Activated CD8-positive, alpha-beta memory T cell treated with anti-CD3 and anti-CD28 coated beads, Interleukin-2, amount 50 U/mL, for 4 hours (primary cell): ENCODE results near the gene IL17RD.
A peak's percentile ranks its signal among the peaks of the same experiment; 100 is the strongest.

Experiments used
- DNase-seq: peaks from one replicate; pipeline ENCODE4 v3.0.0-alpha.2; 2020

The IL17RD gene

GRCh38 chr3:57164657-57165573 is at the start of gene IL17RD:
IL17RD (minus strand) TSS chr3:57165353; CDS start chr3:57165286, 67 bp downstream.
- peak; percentile 52 for DNase-seq

GRCh38 chr3:57206423-57206822 is 41.3 kb upstream of the IL17RD start:
- DNase-seq = no peak

- no peak for DNase-seq
Observed at GRCh38 chr3:57199895-57200297, 34.7 kb upstream of the IL17RD start, which contains the start of gene HESX1. HESX1 (minus strand) TSS chr3:57199978; CDS start chr3:57199918, 60 bp downstream.

GRCh38 chr3:57194641-57195040 is 29.5 kb upstream of the IL17RD start:
- DNase-seq = no peak

- DNase-seq = no peak
Observed at GRCh38 chr3:57192028-57192427, 26.9 kb upstream of the IL17RD start.

GRCh38 chr3:57184526-57184925 is 19.4 kb upstream of the IL17RD start:
- DNase-seq = no peak

- DNase-seq = no peak
Observed at GRCh38 chr3:57179580-57180410, 14.6 kb upstream of the IL17RD start.

- no peak for DNase-seq
Observed at GRCh38 chr3:57176045-57176444, 10.9 kb upstream of the IL17RD start.

- DNase-seq = no peak
Observed at GRCh38 chr3:57173687-57174086, 8.5 kb upstream of the IL17RD start.

- DNase-seq = no peak
Observed at GRCh38 chr3:57170946-57171345, 5.8 kb upstream of the IL17RD start.

GRCh38 chr3:57169872-57170623 is 4.9 kb upstream of the IL17RD start:
- DNase-seq = peak; percentile 67

GRCh38 chr3:57169108-57169507 is 4.0 kb upstream of the IL17RD start:
- DNase-seq = no peak

GRCh38 chr3:57168151-57168550 is 3.0 kb upstream of the IL17RD start:
- no peak for DNase-seq

GRCh38 chr3:57166660-57167059 is 1.5 kb upstream of the IL17RD start:
- no peak for DNase-seq

GRCh38 chr3:57165641-57166040 is 488 bp upstream of the IL17RD start:
- no peak for DNase-seq

GRCh38 chr3:57164217-57164656 is 916 bp downstream of the IL17RD start:
- DNase-seq = no peak

- no peak for DNase-seq
Observed at GRCh38 chr3:57163751-57164150, 1.4 kb downstream of the IL17RD start.

GRCh38 chr3:57161915-57162314 is 3.2 kb downstream of the IL17RD start:
- no peak for DNase-seq

- DNase-seq = no peak
Observed at GRCh38 chr3:57160765-57161538, 4.2 kb downstream of the IL17RD start.

GRCh38 chr3:57160076-57160764 is 4.9 kb downstream of the IL17RD start:
- no peak for DNase-seq
